H1 (cell line): ENCODE data around the gene KLHL17. TPM values are rescaled to one million over a fixed set of nuclear protein-coding genes. Genes with fewer than 3 reads are reported as not detected.

Experiments used
- CTCF ChIA-PET: fragments of 300-600 bp; sonication (Branson Sonifier 250); formaldehyde crosslinking; loops from one replicate; lab custom pipeline; 2021; ENCODE audit not compliant: partially characterized antibody; lab: Charles Lee
- POLR2A ChIA-PET: fragments of 300-600 bp; sonication (Branson Sonifier 250); formaldehyde crosslinking; loops from one replicate; lab custom pipeline; 2021; ENCODE audit warnings: inconsistent platforms; ENCODE audit not compliant: partially characterized antibody; lab: Charles Lee
- DNase-seq, 2 experiments: peaks; one replicate each; pipeline versions ENCODE4 v3.0.0 to v3.0.0-alpha.2; 2010 to 2022; ENCODE audit warnings: low spot score in 2 of 2, low read depth in 1 of 2, mixed read lengths in 1 of 2
- FAIRE-seq: peaks from 2 replicates; lab custom pipeline; 2011; peaks lifted over from hg19 to GRCh38; lab: Jason Lieb, UNC
- H2AFZ ChIP-seq: 2 replicates; pipeline ENCODE4 v1.8.1; 2012; ENCODE audit warnings: low read length, inconsistent platforms
- H2AK5ac ChIP-seq: 2 replicates; pipeline ENCODE4 v1.6.1; 2013; ENCODE audit warnings: low read depth, low read length
- H2BK120ac ChIP-seq: replicated peaks from 2 replicates; pipeline ENCODE3; 2013; ENCODE audit warnings: low read depth, low read length, inconsistent platforms
- H2BK12ac ChIP-seq: 2 replicates; pipeline ENCODE4 v1.6.1; 2013; ENCODE audit warnings: low read depth, low read length
- H2BK15ac ChIP-seq: 2 replicates; pipeline ENCODE4 v1.6.1; 2013; ENCODE audit warnings: low read length
- H2BK20ac ChIP-seq: 2 replicates; pipeline ENCODE4 v1.6.1; 2013; ENCODE audit warnings: low read length
- H2BK5ac ChIP-seq: 2 replicates; pipeline ENCODE4 v1.6.1; 2013; ENCODE audit warnings: low read depth, low read length
- H3K14ac ChIP-seq: 2 replicates; pipeline ENCODE4 v1.6.1; 2013; ENCODE audit warnings: inconsistent platforms; ENCODE audit not compliant: insufficient read length
- H3K18ac ChIP-seq: 2 replicates; pipeline ENCODE4 v1.6.1; 2013; ENCODE audit warnings: low read length; ENCODE audit errors: extremely low read depth
- H3K23ac ChIP-seq: 2 replicates; pipeline ENCODE4 v1.6.1; 2013; ENCODE audit warnings: inconsistent platforms; ENCODE audit not compliant: insufficient read length
- H3K23me2 ChIP-seq: 2 replicates; pipeline ENCODE4 v1.6.1; 2013; ENCODE audit warnings: low read depth, low read length
- H3K27ac ChIP-seq: 2 replicates; pipeline ENCODE4 v1.6.1; 2011; ENCODE audit warnings: low read depth, low read length, inconsistent platforms
- H3K27me3 ChIP-seq, 4 experiments: replicated peaks in 1 of 4; 1 replicate in 1 of 4; 2 replicates in 3 of 4; pipeline versions ENCODE4 v1.6.1 to v1.8.1; 2011 to 2013; ENCODE audit warnings: low read length in 3 of 4, mild to moderate bottlenecking in 3 of 4, inconsistent platforms in 2 of 4, mixed read lengths in 2 of 4, moderate library complexity in 1 of 4; ENCODE audit not compliant: control insufficient read depth in 3 of 4, insufficient read depth in 3 of 4; ENCODE audit errors: extremely low read depth in 1 of 4
- H3K36me3 ChIP-seq, 4 experiments: 2 replicates each; pipeline versions ENCODE4 v1.6.1 to v1.8.1; 2011 to 2013; ENCODE audit warnings: mild to moderate bottlenecking in 4 of 4, low read length in 3 of 4, moderate library complexity in 2 of 4, control low read depth in 1 of 4, inconsistent platforms in 1 of 4; ENCODE audit not compliant: insufficient read depth in 4 of 4, control insufficient read depth in 2 of 4
- H3K4ac ChIP-seq: replicated peaks from 2 replicates; pipeline ENCODE3; 2013; ENCODE audit warnings: low read length, low read depth, mixed read lengths, inconsistent platforms; ENCODE audit not compliant: insufficient read length
- H3K4me1 ChIP-seq, 4 experiments: replicated peaks in 1 of 4; 1 replicate in 1 of 4; 2 replicates in 3 of 4; pipeline versions ENCODE4 v1.6.1 to v1.8.1; 2011 to 2013; ENCODE audit warnings: low read length in 3 of 4, inconsistent platforms in 2 of 4, mixed read lengths in 1 of 4; ENCODE audit not compliant: insufficient read depth in 4 of 4, control insufficient read depth in 3 of 4
- H3K4me2 ChIP-seq, 2 experiments: 2 replicates each; pipeline versions ENCODE4 v1.6.1 to v1.8.1; 2011 to 2013; ENCODE audit warnings: low read depth in 2 of 2, low read length in 2 of 2, control low read depth in 1 of 2, inconsistent platforms in 1 of 2, mild to moderate bottlenecking in 1 of 2; ENCODE audit not compliant: insufficient read depth in 1 of 2
- H3K4me3 ChIP-seq, 4 experiments: fragments of 200-600, 300-600 bp in 1 of 4; sonication (generic), shearing (Covaris generic), sonication (Bioruptor Twin) in 1 of 4; 2 replicates each; pipeline versions ENCODE4 v1.5.1 to v1.8.1; 2011 to 2016; ENCODE audit warnings: low read length in 4 of 4, low read depth in 3 of 4, control low read depth in 2 of 4, inconsistent platforms in 2 of 4, mild to moderate bottlenecking in 2 of 4, mixed read lengths in 1 of 4, moderate library complexity in 1 of 4; ENCODE audit not compliant: insufficient read depth in 2 of 4; ENCODE audit errors: extremely low read depth in 1 of 4
- H3K56ac ChIP-seq: replicated peaks from 2 replicates; pipeline ENCODE3; 2013; ENCODE audit warnings: low read depth, mild to moderate bottlenecking, mixed read lengths, low read length, inconsistent platforms; ENCODE audit not compliant: insufficient read length
- H3K79me1 ChIP-seq: 2 replicates; pipeline ENCODE4 v1.6.1; 2013; ENCODE audit warnings: low read depth, low read length, control low read depth
- H3K79me2 ChIP-seq, 2 experiments: 2 replicates each; pipeline versions ENCODE4 v1.6.1 to v1.8.1; 2012 to 2013; ENCODE audit warnings: low read length in 2 of 2, mild to moderate bottlenecking in 2 of 2, inconsistent platforms in 1 of 2; ENCODE audit not compliant: insufficient read depth in 2 of 2, control insufficient read depth in 1 of 2
- H3K9ac ChIP-seq, 4 experiments: replicated peaks in 1 of 4; 1 replicate in 1 of 4; 2 replicates in 3 of 4; pipeline versions ENCODE4 v1.6.1 to v1.8.1; 2011 to 2013; ENCODE audit warnings: low read depth in 3 of 4, low read length in 3 of 4, control low read depth in 2 of 4, mild to moderate bottlenecking in 2 of 4, moderate library complexity in 2 of 4, inconsistent platforms in 1 of 4; ENCODE audit errors: extremely low read depth in 1 of 4
- H3K9me3 ChIP-seq, 2 experiments: 2 replicates each; pipeline versions ENCODE4 v1.6.1 to v1.8.1; 2012 to 2013; ENCODE audit warnings: mild to moderate bottlenecking in 2 of 2, moderate library complexity in 2 of 2, control low read depth in 1 of 2, inconsistent platforms in 1 of 2, low read depth in 1 of 2, low read length in 1 of 2, mixed read lengths in 1 of 2; ENCODE audit not compliant: insufficient read depth in 2 of 2
- H4K20me1 ChIP-seq, 2 experiments: replicated peaks in 1 of 2; 2 replicates each; pipeline versions ENCODE3 to v1.8.1; 2011 to 2013; ENCODE audit warnings: inconsistent platforms in 2 of 2, low read length in 2 of 2, mild to moderate bottlenecking in 1 of 2; ENCODE audit not compliant: insufficient read depth in 2 of 2, control insufficient read depth in 1 of 2
- H4K5ac ChIP-seq: 2 replicates; pipeline ENCODE4 v1.6.1; 2013; ENCODE audit warnings: low read length, low read depth, mixed read lengths, inconsistent platforms; ENCODE audit not compliant: insufficient read length
- H4K8ac ChIP-seq: 2 replicates; pipeline ENCODE4 v1.8.0; 2013; ENCODE audit warnings: mild to moderate bottlenecking, moderate library complexity, low read length, inconsistent platforms; ENCODE audit not compliant: insufficient read depth; ENCODE audit errors: extremely low read depth
- H4K91ac ChIP-seq: replicated peaks from 2 replicates; pipeline ENCODE3; 2013; ENCODE audit warnings: low read length, mixed read lengths, inconsistent platforms; ENCODE audit not compliant: insufficient read length
- ASH2L ChIP-seq: fragments of 200-600, 300-600 bp; sonication (generic); IDR thresholded peaks from one replicate; pipeline ENCODE4 v1.7.1; 2017; ENCODE audit warnings: low read length
- BRCA1 ChIP-seq: IDR thresholded peaks from 2 replicates; pipeline ENCODE4 v1.6.1; 2012; ENCODE audit warnings: low read depth, low read length, improper control_type of control experiment
- CREB1 ChIP-seq: IDR thresholded peaks from 2 replicates; pipeline ENCODE4 v1.6.1; 2012; ENCODE audit warnings: inconsistent platforms
- JUN ChIP-seq: IDR thresholded peaks from 2 replicates; pipeline ENCODE4 v1.6.1; 2011; ENCODE audit warnings: low read depth, mild to moderate bottlenecking, improper control_type of control experiment, low read length
- NANOG ChIP-seq: IDR thresholded peaks from 2 replicates; pipeline ENCODE4 v1.6.1; 2011; ENCODE audit warnings: low read length, low read depth, mild to moderate bottlenecking, inconsistent platforms; ENCODE audit not compliant: insufficient read depth, poor library complexity, severe bottlenecking
- NRF1 ChIP-seq: IDR thresholded peaks from 2 replicates; pipeline ENCODE4 v1.6.1; 2011; ENCODE audit warnings: mild to moderate bottlenecking, low read depth, low read length, improper control_type of control experiment
- POLR2AphosphoS5 ChIP-seq: IDR thresholded peaks from 2 replicates; pipeline ENCODE4 v1.6.1; 2011; ENCODE audit warnings: low read depth, low read length
- TAF7 ChIP-seq: optimal IDR thresholded peaks from 2 replicates; pipeline ENCODE3; 2011; ENCODE audit warnings: low read depth, mild to moderate bottlenecking, inconsistent platforms, low read length, moderate library complexity, borderline replicate concordance
- WGBS, 2 experiments: shearing (Covaris generic) in 1 of 2; methylation state at CpG; one replicate each; pipeline versions ENCODE4 v1.1.6 to v1.1.7; 2013 to 2015; ENCODE audit warnings: low lambda C conversion rate in 2 of 2, mixed read lengths in 2 of 2, inconsistent platforms in 1 of 2, low coverage in 1 of 2, missing lambda C conversion rate in 1 of 2; ENCODE audit not compliant: insufficient replicate concordance in 2 of 2, insufficient coverage in 1 of 2, insufficient read length in 1 of 2; ENCODE audit errors: extremely low coverage in 1 of 2, missing lambda C conversion rate in 1 of 2; 5-methylcytosine and 5-hydroxymethylcytosine counted together
- polyA plus RNA-seq, 7 experiments: library from polyadenylated mRNA; depleted of rRNA in 3 of 7; stranded (reverse) in 5 of 7; unstranded in 2 of 7; fragments of >200 nt in 5 of 7; fragments of 200-250 nt in 2 of 7; gene quantifications; 1 replicate in 5 of 7; 2 replicates in 1 of 7; 4 replicates in 1 of 7; pipeline versions ENCODE4 v1.2.1 to v1.2.3, GENCODE V29; 2011 to 2013; ENCODE audit warnings: missing spikeins in 2 of 7, mixed read lengths in 2 of 7
- total RNA-seq: library from RNA; stranded (reverse); fragmentation: NEBNext Ultra II Directional; extraction: Animal tissue kit (Norgen Biotek cat#: 25700); gene quantifications from 2 replicates; pipeline ENCODE4 v1.2.1, GENCODE V29; 2021

Gene KLHL17
- total and polyA plus RNA-seq, 2 of the 8 experiments (the other 6 are each of a cell fraction or from before 2014, with no cell fraction given): 32.6 to 36.1 TPM

GRCh38 chr1:930633-931138, 29.7 kb upstream of the KLHL17 start:
- peaks cover 23% of the 10 kb centered on the region in 2 experiments for H4K20me1 ChIP-seq
- no peak overlapping the region for H4K8ac ChIP-seq
- H2BK20ac ChIP-seq: no peak overlapping the region
- no peak overlapping the region for H2BK120ac ChIP-seq
- 83% methylated on average over 6 of the region's 18 CpGs; no CpG with 5 or more reads in 1 of the 2 experiments for WGBS, 2 experiments
- no peak overlapping the region for H3K18ac ChIP-seq
- no peak overlapping the region for H3K9ac ChIP-seq
- H2BK15ac ChIP-seq: no peak overlapping the region
- ChIA-PET POLR2A (interaction anchor here (0.6 to 4.0 kb wide), 3 partner anchors 10 to 106 kb away, joined by 3 to 28 read pairs (median 6); no protein-coding TSS in a partner anchor), CTCF (interaction anchor here (0.6 to 4.6 kb wide), 10 partner anchors 10 to 133 kb away, joined by 3 to 45 read pairs (median 4); partner anchors contain the start of gene NOC2L)
- H3K14ac ChIP-seq: no peak overlapping the region
- H3K4ac ChIP-seq: no peak overlapping the region
- H3K4me1 ChIP-seq: peaks cover 2 to 17% (median 11%) of the 10 kb centered on the region in 4 experiments
- TF ChIP-seq NANOG (no peak), NRF1 (no peak), JUN (no peak), CREB1 (no peak), ASH2L (no peak), TAF7 (no peak), POLR2AphosphoS5 (no peak), BRCA1 (no peak)
- no peak overlapping the region for H2AFZ ChIP-seq
- no peaks in the 10 kb centered on the region for H3K36me3 ChIP-seq
- no peaks in the 10 kb centered on the region for H3K9me3 ChIP-seq
- no peak overlapping the region for H3K56ac ChIP-seq
- no peak overlapping the region for H3K4me3 ChIP-seq
- H2BK12ac ChIP-seq: 0 out of 2 replicates have a peak overlapping the region, but pooled peaks have one; percentile 27
- H3K27me3 ChIP-seq: peaks cover 69 to 90% (median 87%) of the 10 kb centered on the region in 4 experiments
- no peaks in the 10 kb centered on the region for H3K79me1 ChIP-seq
- no peaks in the 10 kb centered on the region for H3K79me2 ChIP-seq
- H2AK5ac ChIP-seq: no peak overlapping the region
- H2BK5ac ChIP-seq: no peak overlapping the region
- no peak overlapping the region for H3K27ac ChIP-seq
- DNase-seq: no peak
- no peak for FAIRE-seq
- no peak overlapping the region for H4K5ac ChIP-seq
- no peaks in the 10 kb centered on the region for H3K23me2 ChIP-seq
- no peak overlapping the region for H4K91ac ChIP-seq
- no peak overlapping the region for H3K23ac ChIP-seq
- no peak overlapping the region for H3K4me2 ChIP-seq
